Activated CD8-positive, alpha-beta memory T cell treated with anti-CD3 and anti-CD28 coated beads, Interleukin-2, amount 10 ng/mL, durations not matched to agents 7 days and 5 days (primary cell): ENCODE measurements around the gene CCDC172. TPM values are rescaled to one million over a fixed set of nuclear protein-coding genes. Genes with fewer than 3 reads are reported as not detected.

ENCODE experiments used
- ATAC-seq: fragments of 150-1000 bp; cut with Tn5 transposase; one replicate; pipeline ENCODE4 v1.10.0; 2021; ENCODE audit warnings: moderate library complexity
- CTCF ChIA-PET: fragments of 350-600 bp; sonication (Branson Sonifier 250); formaldehyde crosslinking; loops from one replicate; lab custom pipeline; 2021; ENCODE audit warnings: antibody characterized with exemption; lab: Charles Lee
- DNase-seq: peaks from one replicate; pipeline ENCODE4 v3.0.0-alpha.2; 2020
- H3K27ac Mint-ChIP-seq: one replicate; pipeline ENCODE4 v1.8.0; 2021; ENCODE audit warnings: mild to moderate bottlenecking, mixed read lengths
- H3K27me3 Mint-ChIP-seq: one replicate; pipeline ENCODE4 v1.8.0; 2021; ENCODE audit warnings: mixed read lengths
- H3K36me3 Mint-ChIP-seq: one replicate; pipeline ENCODE4 v1.8.0; 2021; ENCODE audit warnings: mild to moderate bottlenecking, mixed read lengths
- H3K4me1 Mint-ChIP-seq: one replicate; pipeline ENCODE4 v1.8.0; 2021; ENCODE audit warnings: mixed read lengths
- H3K4me3 Mint-ChIP-seq: one replicate; pipeline ENCODE4 v1.8.0; 2021; ENCODE audit warnings: mild to moderate bottlenecking, moderate library complexity, mixed read lengths
- H3K9me3 Mint-ChIP-seq: one replicate; pipeline ENCODE4 v1.8.0; 2022; ENCODE audit warnings: low read depth, mixed read lengths
- total RNA-seq, 2 experiments: library from RNA; stranded (reverse); gene quantifications; one replicate each; pipeline ENCODE4 v1.2.3, GENCODE V29; 2021

Gene CCDC172
- total RNA-seq = not detected

- Mint-ChIP-seq H3K27me3 (no peaks in the 10 kb centered on the region), H3K4me1 (no peaks in the 10 kb centered on the region), H3K4me3 (no peak within 1 kb of the TSS), H3K27ac (no peak within 1 kb of the TSS), H3K9me3 (no peaks in the 10 kb centered on the region), H3K36me3 (no peaks in the 10 kb centered on the region)
- DNase-seq (no peak), ATAC-seq (no peak)
- CTCF ChIA-PET = no interaction called here
Measured at GRCh38 chr10:116324227-116324950, at the start of gene CCDC172. CCDC172 (plus strand) TSS chr10:116324448; CDS start chr10:116325012, 564 bp downstream.

DNA sequence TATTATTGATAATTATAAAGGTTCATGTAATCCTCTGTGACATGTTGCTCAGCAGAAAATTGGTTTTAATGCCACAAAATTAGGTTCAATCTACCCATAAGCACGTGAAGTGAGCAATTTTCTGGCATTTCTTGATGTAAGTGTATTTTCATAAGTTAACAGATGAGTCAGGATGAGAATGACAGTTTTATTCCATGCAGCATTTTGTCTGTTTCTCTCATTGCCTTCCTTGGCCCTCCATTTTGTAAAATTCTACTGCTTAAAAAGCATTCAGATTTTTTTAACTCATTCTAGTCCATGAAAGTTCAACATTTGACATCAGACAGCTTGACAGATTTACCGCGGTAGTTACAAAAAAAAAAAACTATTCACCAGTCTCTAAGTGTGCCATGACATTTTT lies 47.3 kb upstream of the CCDC172 start:
- CTCF ChIA-PET = no interaction called here

DNA sequence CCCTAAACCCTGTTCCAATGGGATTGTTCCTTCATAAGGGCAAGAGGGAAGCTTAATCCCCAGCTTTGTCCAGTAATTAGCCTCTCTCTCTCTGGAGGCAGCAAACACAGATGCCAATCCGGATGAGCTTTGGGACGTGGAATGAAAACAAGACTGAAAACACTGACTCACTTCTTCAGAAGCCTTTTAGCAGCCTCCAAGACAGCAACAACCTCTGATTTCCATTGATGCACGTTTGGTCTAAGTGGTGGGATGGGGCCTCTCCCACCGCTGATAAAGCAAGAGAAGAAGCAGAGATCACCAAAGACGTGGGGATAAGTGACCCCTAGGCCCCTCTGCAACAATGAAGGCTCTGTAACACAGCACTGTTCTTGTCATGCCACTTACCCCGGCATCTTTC lies 45.4 kb upstream of the CCDC172 start:
- Mint-ChIP-seq H3K27me3 (peaks cover 24% of the 10 kb centered on the region), H3K27ac (no peak overlapping the region), H3K4me1 (no peaks in the 10 kb centered on the region), H3K9me3 (no peaks in the 10 kb centered on the region), H3K4me3 (no peak overlapping the region), H3K36me3 (no peaks in the 10 kb centered on the region)
- no peak for DNase-seq
- CTCF ChIA-PET = no interaction called here
- ATAC-seq = no peak

More for the DNA sequence above, 47.3 kb upstream of the CCDC172 start:
- ATAC-seq (no peak), DNase-seq (no peak)
- Mint-ChIP-seq H3K9me3 (no peaks in the 10 kb centered on the region), H3K4me3 (no peak overlapping the region), H3K4me1 (peaks cover 4% of the 10 kb centered on the region), H3K36me3 (peaks cover 3% of the 10 kb centered on the region), H3K27ac (no peak overlapping the region), H3K27me3 (peaks cover 40% of the 10 kb centered on the region)

DNA sequence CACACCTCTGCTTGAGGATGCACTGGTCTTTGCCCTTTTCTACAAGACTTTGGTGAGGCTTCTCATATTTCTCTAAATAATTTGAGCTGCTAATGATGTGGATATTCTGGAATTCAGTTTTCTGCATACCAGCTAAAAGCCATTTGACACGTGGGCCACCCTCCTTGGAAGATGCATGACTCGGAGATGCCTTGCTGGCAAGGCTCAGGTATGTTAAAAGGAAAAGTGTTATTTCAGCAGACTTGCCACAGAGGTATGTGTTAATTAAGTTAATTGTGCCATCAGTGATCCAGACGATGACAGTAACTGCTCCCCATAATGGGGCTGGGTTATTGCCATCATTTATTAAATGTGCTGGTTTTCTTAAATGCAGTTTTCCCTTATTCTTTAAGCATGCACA lies 42.5 kb upstream of the CCDC172 start:
- no peaks in the 10 kb centered on the region for H3K9me3 Mint-ChIP-seq
- ATAC-seq (no peak), DNase-seq (no peak)
- peaks cover 2% of the 10 kb centered on the region for H3K4me1 Mint-ChIP-seq
- peaks cover 6% of the 10 kb centered on the region for H3K27me3 Mint-ChIP-seq
- CTCF ChIA-PET = no interaction called here
- no peak overlapping the region for H3K27ac Mint-ChIP-seq
- H3K4me3 Mint-ChIP-seq = no peak overlapping the region
- H3K36me3 Mint-ChIP-seq = no peaks in the 10 kb centered on the region

- CTCF ChIA-PET = interaction anchor here (1.7 kb wide), 1 partner anchor 11 kb away, joined by 4 read pairs; no protein-coding TSS in a partner anchor
- H3K27ac Mint-ChIP-seq = no peak overlapping the region
- H3K36me3 Mint-ChIP-seq = no peaks in the 10 kb centered on the region
- peaks cover 2% of the 10 kb centered on the region for H3K27me3 Mint-ChIP-seq
- H3K4me1 Mint-ChIP-seq = peaks cover 6% of the 10 kb centered on the region
- no peaks in the 10 kb centered on the region for H3K9me3 Mint-ChIP-seq
- DNase-seq (no peak), ATAC-seq (no peak)
- H3K4me3 Mint-ChIP-seq = no peak overlapping the region
Measured at GRCh38 chr10:116286626-116287200, 37.5 kb upstream of the CCDC172 start.

DNA sequence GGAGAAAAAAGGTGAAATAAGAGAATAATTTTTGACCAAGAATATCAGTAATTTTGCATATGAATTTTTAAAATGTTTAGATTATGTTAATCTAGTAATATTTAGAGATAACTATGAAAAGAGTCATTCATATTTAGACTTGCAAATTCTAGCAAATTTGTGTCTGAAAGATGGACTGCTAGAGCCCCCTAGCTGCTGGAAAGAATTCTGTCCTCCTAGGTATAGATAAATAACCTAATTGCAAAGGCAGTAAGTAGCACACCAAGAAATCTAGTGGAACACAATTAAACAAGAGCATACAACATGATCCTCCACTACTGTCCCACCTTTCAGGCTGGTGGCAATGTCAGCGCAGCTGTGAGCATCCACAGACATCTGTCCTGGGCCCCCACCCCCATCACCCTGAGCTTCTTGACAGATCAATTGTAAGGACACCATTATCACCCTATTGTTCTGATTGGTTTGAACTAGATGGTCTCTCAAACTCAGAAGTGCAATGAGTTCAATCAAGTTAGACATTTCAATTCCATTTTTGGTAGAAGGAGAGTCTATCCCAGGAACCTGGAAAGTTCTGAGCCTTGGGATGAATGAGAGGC lies 36.2 kb upstream of the CCDC172 start:
- CTCF ChIA-PET = interaction anchor here (0.9 to 1.7 kb wide), 3 partner anchors 13 to 1117 kb away, joined by 3 to 4 read pairs (median 3); no protein-coding TSS in a partner anchor
- ATAC-seq (no peak), DNase-seq (no peak)
- H3K27ac Mint-ChIP-seq = no peak overlapping the region
- no peaks in the 10 kb centered on the region for H3K36me3 Mint-ChIP-seq
- H3K4me1 Mint-ChIP-seq = peaks cover 6% of the 10 kb centered on the region
- H3K27me3 Mint-ChIP-seq = peaks cover 2% of the 10 kb centered on the region
- no peak overlapping the region for H3K4me3 Mint-ChIP-seq
- no peaks in the 10 kb centered on the region for H3K9me3 Mint-ChIP-seq

DNA sequence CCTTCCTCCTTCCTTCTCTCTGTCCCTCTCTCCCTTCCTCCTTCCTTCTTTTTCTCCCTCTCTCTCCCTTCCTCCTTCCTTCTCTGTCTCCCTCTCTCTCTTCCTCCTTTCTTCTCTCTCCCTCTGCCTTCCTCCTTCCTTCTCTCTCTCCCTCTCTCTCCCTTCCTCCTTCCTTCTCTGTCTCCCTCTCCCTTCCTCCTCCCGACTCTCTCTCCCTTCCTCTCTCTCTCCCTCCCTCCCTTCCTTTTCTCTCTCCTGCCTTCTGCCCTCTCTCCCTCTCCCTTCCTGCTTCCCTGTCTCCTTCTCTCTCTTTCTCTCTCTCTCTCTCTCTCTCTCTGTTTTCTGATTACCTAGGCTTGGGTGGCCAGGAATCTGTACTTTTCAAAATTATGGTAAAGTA lies 34.6 kb upstream of the CCDC172 start:
- Mint-ChIP-seq H3K36me3 (no peaks in the 10 kb centered on the region), H3K27me3 (peaks cover 4% of the 10 kb centered on the region), H3K4me3 (no peak overlapping the region), H3K4me1 (peaks cover 6% of the 10 kb centered on the region), H3K27ac (no peak overlapping the region), H3K9me3 (no peaks in the 10 kb centered on the region)
- ATAC-seq (no peak), DNase-seq (no peak)
- CTCF ChIA-PET = no interaction called here

- ATAC-seq = no peak
- peaks cover 2% of the 10 kb centered on the region for H3K27me3 Mint-ChIP-seq
- CTCF ChIA-PET = no interaction called here
Measured at GRCh38 chr10:116292493-116292892, 31.8 kb upstream of the CCDC172 start.

GRCh38 chr10:116296291-116296721 lies 27.9 kb upstream of the CCDC172 start:
- Mint-ChIP-seq H3K4me1 (no peaks in the 10 kb centered on the region), H3K4me3 (no peak overlapping the region), H3K9me3 (no peaks in the 10 kb centered on the region), H3K27me3 (peaks cover 2% of the 10 kb centered on the region), H3K27ac (no peak overlapping the region), H3K36me3 (no peaks in the 10 kb centered on the region)
- CTCF ChIA-PET = no interaction called here
- ATAC-seq = no peak
- DNase-seq = no peak

More at GRCh38 chr10:116292493-116292892, 31.8 kb upstream of the CCDC172 start:
- no peak for DNase-seq
- no peaks in the 10 kb centered on the region for H3K36me3 Mint-ChIP-seq
- no peak overlapping the region for H3K4me3 Mint-ChIP-seq
- H3K9me3 Mint-ChIP-seq = no peaks in the 10 kb centered on the region
- no peak overlapping the region for H3K27ac Mint-ChIP-seq
- H3K4me1 Mint-ChIP-seq = no peaks in the 10 kb centered on the region

DNA sequence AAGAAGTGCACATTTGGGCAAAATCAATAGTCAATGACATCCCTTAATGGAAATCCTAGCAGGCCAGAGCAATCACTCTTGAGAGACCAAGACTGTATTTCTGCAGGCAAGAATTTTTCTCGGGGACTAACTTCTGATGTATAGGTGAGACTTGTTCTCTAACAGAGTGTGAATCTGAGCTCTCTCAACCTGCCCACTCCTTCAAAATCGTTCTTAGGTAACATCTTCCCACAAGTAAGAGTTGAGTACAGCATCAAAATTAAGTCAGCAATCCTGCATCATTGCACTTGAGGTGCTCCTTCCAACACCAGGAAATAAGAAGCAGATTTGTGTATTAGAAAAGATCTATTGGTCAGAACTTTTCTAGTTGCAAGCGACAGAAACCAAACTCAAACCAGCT lies 25.7 kb upstream of the CCDC172 start:
- peaks cover 2% of the 10 kb centered on the region for H3K27me3 Mint-ChIP-seq
- ATAC-seq (no peak), DNase-seq (no peak)
- H3K9me3 Mint-ChIP-seq = peaks cover 3% of the 10 kb centered on the region
- no peak overlapping the region for H3K27ac Mint-ChIP-seq
- no peaks in the 10 kb centered on the region for H3K4me1 Mint-ChIP-seq
- H3K36me3 Mint-ChIP-seq = no peaks in the 10 kb centered on the region
- H3K4me3 Mint-ChIP-seq = no peak overlapping the region
- CTCF ChIA-PET = no interaction called here

DNA sequence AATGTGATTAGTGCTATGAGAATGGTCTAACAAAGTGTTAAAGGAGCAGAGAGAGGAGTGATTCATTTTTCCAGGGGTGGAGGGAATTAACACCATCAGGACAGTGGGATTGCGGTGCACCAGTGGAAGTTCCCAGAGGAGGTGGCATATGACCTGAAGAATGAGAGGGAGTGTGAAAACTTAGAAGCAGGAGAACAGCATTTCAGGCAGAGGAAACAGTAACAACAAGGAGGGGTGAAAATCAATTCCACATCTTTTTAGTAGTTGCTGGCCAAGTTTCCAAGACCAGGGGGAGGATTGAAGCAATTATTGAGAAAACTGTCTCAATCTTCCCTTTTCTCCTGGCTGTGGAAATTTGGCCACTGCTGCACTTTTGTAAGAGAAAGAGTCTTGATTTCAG lies 23.7 kb upstream of the CCDC172 start:
- CTCF ChIA-PET = no interaction called here
- Mint-ChIP-seq H3K4me3 (no peak overlapping the region), H3K27me3 (no peaks in the 10 kb centered on the region), H3K4me1 (no peaks in the 10 kb centered on the region), H3K36me3 (no peaks in the 10 kb centered on the region), H3K9me3 (peaks cover 3% of the 10 kb centered on the region), H3K27ac (no peak overlapping the region)
- ATAC-seq (no peak), DNase-seq (no peak)

- no peak overlapping the region for H3K4me3 Mint-ChIP-seq
- no peak overlapping the region for H3K27ac Mint-ChIP-seq
- H3K4me1 Mint-ChIP-seq = no peaks in the 10 kb centered on the region
- peaks cover 3% of the 10 kb centered on the region for H3K9me3 Mint-ChIP-seq
- no peaks in the 10 kb centered on the region for H3K27me3 Mint-ChIP-seq
- DNase-seq (no peak), ATAC-seq (no peak)
- H3K36me3 Mint-ChIP-seq = no peaks in the 10 kb centered on the region
- CTCF ChIA-PET = no interaction called here
Measured at GRCh38 chr10:116304923-116305322, 19.3 kb upstream of the CCDC172 start.

DNA sequence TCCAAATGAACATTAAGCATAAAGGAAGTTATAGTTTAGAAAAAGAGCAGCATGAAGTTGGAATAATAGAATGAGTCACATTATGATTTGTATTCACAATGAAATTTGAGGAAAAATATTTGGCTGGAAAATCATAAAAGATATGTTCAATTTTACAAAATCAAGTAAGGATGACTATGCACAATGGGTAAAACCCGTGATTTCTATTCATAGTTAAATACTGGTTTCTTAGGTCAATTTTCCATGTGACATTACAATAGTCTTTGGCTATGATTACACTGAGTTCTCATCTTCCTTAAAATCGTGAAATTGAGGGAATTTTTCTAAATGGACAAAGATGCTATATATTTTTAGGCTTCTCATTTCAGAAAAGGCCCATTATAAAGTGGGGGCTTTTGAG lies 17.4 kb upstream of the CCDC172 start:
- CTCF ChIA-PET = no interaction called here
- Mint-ChIP-seq H3K27ac (no peak overlapping the region), H3K4me1 (no peaks in the 10 kb centered on the region), H3K9me3 (peaks cover 1% of the 10 kb centered on the region), H3K4me3 (no peak overlapping the region), H3K36me3 (no peaks in the 10 kb centered on the region), H3K27me3 (no peaks in the 10 kb centered on the region)
- ATAC-seq (no peak), DNase-seq (no peak)

GRCh38 chr10:116307455-116307854 lies 16.8 kb upstream of the CCDC172 start:
- DNase-seq (no peak), ATAC-seq (no peak)
- H3K27me3 Mint-ChIP-seq = no peaks in the 10 kb centered on the region

More at GRCh38 chr10:116307455-116307854, 16.8 kb upstream of the CCDC172 start:
- CTCF ChIA-PET = no interaction called here
- no peaks in the 10 kb centered on the region for H3K4me1 Mint-ChIP-seq
- H3K9me3 Mint-ChIP-seq = no peaks in the 10 kb centered on the region
- H3K27ac Mint-ChIP-seq = no peak overlapping the region
- H3K4me3 Mint-ChIP-seq = no peak overlapping the region
- no peaks in the 10 kb centered on the region for H3K36me3 Mint-ChIP-seq
